Measurements from ENCODE around the gene PPTC7. TPM values are rescaled to one million over a fixed set of nuclear protein-coding genes. Genes with fewer than 3 reads are reported as not detected.

Gene PPTC7
- total and polyA plus RNA-seq, 2 of the 13 experiments (the other 11 are each of a cell fraction or from before 2014, with no cell fraction given), result 4.8 to 12.3 TPM

DNA sequence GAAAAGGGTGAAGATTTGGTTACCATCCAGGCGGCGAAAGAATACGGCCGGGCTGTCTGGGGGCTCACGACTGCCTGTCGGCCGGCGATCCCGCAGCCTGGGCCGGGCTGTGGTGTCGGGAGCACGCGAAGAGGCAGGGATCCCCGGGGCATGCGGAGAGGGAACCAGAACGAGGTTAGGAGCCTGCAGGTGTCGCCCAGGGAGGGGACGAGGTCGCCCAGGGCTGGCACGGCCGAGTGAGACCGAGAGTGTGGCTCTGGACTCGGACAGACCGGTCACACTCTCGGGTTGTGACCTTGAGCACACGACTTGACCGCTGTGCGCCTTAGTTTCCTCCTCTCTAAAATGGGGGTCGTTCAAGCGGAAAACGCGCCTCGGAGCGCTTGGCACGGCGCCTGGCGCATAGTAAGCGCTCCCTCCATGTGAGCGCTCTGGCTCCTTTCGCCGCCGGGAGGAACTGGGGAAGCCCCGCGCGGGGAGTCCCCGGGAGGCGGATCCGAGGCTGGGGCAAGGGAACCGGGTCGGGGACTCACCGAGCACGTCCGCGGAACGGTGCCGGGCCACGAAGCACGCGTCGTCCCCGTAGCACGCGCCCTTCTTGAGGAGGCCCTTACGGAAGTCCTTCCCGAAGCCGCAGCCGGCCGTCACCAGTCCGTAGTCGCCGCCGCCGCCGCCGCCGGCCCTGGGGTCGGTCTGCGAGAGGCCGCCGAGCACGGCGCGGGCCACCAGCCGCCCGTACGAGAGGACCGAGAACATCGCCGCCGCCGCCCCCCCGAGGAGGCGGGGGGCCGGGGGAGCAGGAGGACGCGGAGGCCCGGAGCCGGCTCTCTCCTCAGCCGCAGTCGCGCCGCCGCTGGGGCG lies 612 bp downstream of the PPTC7 start (continued):
- TF ChIP-seq KLF12 (CRISPR knock-in tag; IDR thresholded peaks at IDR 0.05; ENCODE audit: borderline replicate concordance) (no peak), THYN1 (CRISPR knock-in tag; IDR thresholded peaks at IDR 0.05; ENCODE audit: borderline replicate concordance, low read depth) (no peak), ZNF703 (CRISPR knock-in tag; IDR thresholded peaks at IDR 0.05; ENCODE audit: borderline replicate concordance) (0 out of 2 replicates have a peak, but pooled peaks have one; percentile 32), BRF2 (CRISPR knock-in tag; IDR thresholded peaks at IDR 0.05) (no peak), NR2F6 (IDR thresholded peaks at IDR 0.05) (no peak), NR2F6 (CRISPR knock-in tag; IDR thresholded peaks at IDR 0.05) (no peak), ZNF350 (CRISPR knock-in tag; IDR thresholded peaks at IDR 0.05; ENCODE audit: borderline replicate concordance, low read depth) (peak; percentile 63; the same call in 1 of the 2 replicates), HCFC1 (IDR thresholded peaks at IDR 0.05; ENCODE audit: low read depth, low read length) (no peak), ZNF577 (CRISPR knock-in tag; IDR thresholded peaks at IDR 0.05; ENCODE audit: borderline replicate concordance, low read depth) (no peak), ZNF556 (CRISPR knock-in tag; IDR thresholded peaks at IDR 0.05; ENCODE audit: borderline replicate concordance) (no peak), NFAT5 (CRISPR knock-in tag; IDR thresholded peaks at IDR 0.05) (no peak; the same call in 1 of the 2 replicates), TCF7 (IDR thresholded peaks at IDR 0.05; ENCODE audit: low read depth) (no peak), HOXA7 (CRISPR knock-in tag; IDR thresholded peaks at IDR 0.05) (no peak), ZNF331 (CRISPR knock-in tag; IDR thresholded peaks at IDR 0.05) (no peak), POLR2A (IDR thresholded peaks at IDR 0.05; ENCODE audit: insufficient read depth in 1 of 2, low read depth in 2 of 2, low read length in 2 of 2) (peak in 1 of 2 experiments; percentile 24; a peak in 2 of 4 replicates)
- TF ChIP-seq, protein P1, sequence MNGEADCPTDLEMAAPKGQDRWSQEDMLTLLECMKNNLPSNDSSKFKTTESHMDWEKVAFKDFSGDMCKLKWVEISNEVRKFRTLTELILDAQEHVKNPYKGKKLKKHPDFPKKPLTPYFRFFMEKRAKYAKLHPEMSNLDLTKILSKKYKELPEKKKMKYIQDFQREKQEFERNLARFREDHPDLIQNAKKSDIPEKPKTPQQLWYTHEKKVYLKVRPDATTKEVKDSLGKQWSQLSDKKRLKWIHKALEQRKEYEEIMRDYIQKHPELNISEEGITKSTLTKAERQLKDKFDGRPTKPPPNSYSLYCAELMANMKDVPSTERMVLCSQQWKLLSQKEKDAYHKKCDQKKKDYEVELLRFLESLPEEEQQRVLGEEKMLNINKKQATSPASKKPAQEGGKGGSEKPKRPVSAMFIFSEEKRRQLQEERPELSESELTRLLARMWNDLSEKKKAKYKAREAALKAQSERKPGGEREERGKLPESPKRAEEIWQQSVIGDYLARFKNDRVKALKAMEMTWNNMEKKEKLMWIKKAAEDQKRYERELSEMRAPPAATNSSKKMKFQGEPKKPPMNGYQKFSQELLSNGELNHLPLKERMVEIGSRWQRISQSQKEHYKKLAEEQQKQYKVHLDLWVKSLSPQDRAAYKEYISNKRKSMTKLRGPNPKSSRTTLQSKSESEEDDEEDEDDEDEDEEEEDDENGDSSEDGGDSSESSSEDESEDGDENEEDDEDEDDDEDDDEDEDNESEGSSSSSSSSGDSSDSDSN (CRISPR knock-in tag; IDR thresholded peaks at IDR 0.05), result peak; percentile 78; the same call in 1 of the 2 replicates
- TF ChIP-seq, protein P2, sequence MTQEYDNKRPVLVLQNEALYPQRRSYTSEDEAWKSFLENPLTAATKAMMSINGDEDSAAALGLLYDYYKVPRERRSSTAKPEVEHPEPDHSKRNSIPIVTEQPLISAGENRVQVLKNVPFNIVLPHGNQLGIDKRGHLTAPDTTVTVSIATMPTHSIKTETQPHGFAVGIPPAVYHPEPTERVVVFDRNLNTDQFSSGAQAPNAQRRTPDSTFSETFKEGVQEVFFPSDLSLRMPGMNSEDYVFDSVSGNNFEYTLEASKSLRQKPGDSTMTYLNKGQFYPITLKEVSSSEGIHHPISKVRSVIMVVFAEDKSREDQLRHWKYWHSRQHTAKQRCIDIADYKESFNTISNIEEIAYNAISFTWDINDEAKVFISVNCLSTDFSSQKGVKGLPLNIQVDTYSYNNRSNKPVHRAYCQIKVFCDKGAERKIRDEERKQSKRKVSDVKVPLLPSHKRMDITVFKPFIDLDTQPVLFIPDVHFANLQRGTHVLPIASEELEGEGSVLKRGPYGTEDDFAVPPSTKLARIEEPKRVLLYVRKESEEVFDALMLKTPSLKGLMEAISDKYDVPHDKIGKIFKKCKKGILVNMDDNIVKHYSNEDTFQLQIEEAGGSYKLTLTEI (CRISPR knock-in tag; conservative IDR thresholded peaks at IDR 0.05), result no peak
